Tibial nerve (tissue), 4 donors: ENCODE measurements around the gene WDR77. TPM values are rescaled to one million over a fixed set of nuclear protein-coding genes. Genes with fewer than 3 reads are reported as not detected.
A peak's percentile ranks its signal among the peaks of the same experiment; 100 is the strongest.

Experiments used
- DNase-seq, 2 donors: peaks; one replicate each; pipeline ENCODE4 v3.0.0-alpha.2; 2019; ENCODE audit warnings: low spot score in 2 of 2
- H3K27ac ChIP-seq, 4 donors: fragments of 200-600 bp; sonication (generic) in 3 of 4; one replicate each; pipeline ENCODE4 v1.5.1; 2017 to 2019; ENCODE audit warnings: mild to moderate bottlenecking in 1 of 4
- H3K27me3 ChIP-seq, 2 donors: fragments of 200-600 bp; sonication (generic) in 1 of 2; one replicate each; pipeline versions ENCODE4 v1.5.1 to v1.6.0; 2017 to 2019
- H3K36me3 ChIP-seq, 3 donors: fragments of 200-600 bp; sonication (generic); one replicate each; pipeline ENCODE4 v1.5.1; 2018 to 2019
- H3K4me1 ChIP-seq, 4 donors: fragments of 200-600 bp; sonication (generic) in 3 of 4; one replicate each; pipeline ENCODE4 v1.5.1; 2017 to 2019
- H3K4me3 ChIP-seq, 4 donors: fragments of 200-600 bp; sonication (generic) in 3 of 4; one replicate each; pipeline ENCODE4 v1.5.1; 2017 to 2019; ENCODE audit warnings: mild to moderate bottlenecking in 1 of 4, moderate library complexity in 1 of 4
- H3K9me3 ChIP-seq, 4 donors: fragments of 200-600 bp; sonication (generic) in 3 of 4; one replicate each; pipeline ENCODE4 v1.5.1; 2017 to 2019
- EP300 ChIP-seq, 2 donors: sonication (generic); formaldehyde crosslinking; IDR thresholded peaks; one replicate each; pipeline ENCODE4 v1.6.1; 2017; ENCODE audit warnings: antibody characterized with exemption in 2 of 2, mild to moderate bottlenecking in 1 of 2
- POLR2A ChIP-seq, 2 donors: fragments of 450-650 bp; IDR thresholded peaks; one replicate each; pipeline ENCODE4 v1.6.1; 2017; ENCODE audit warnings: antibody characterized with exemption in 2 of 2, mild to moderate bottlenecking in 2 of 2, moderate library complexity in 2 of 2
- WGBS, 2 donors: methylation state at CpG; one replicate each; pipeline ENCODE4 v1.1.5; 2018; 5-methylcytosine and 5-hydroxymethylcytosine counted together
- total RNA-seq, 4 donors: library from RNA; depleted of rRNA; stranded (reverse); fragments of >200 nt; gene quantifications; one replicate each; pipeline ENCODE4 v1.1.0, GENCODE V29; 2016
- TF ChIP-seq, protein P1 (sequence below), 5 experiments: fragments of 200-600 bp in 3 of 5; fragments of 450-650 bp in 2 of 5; sonication (generic) in 3 of 5; IDR thresholded peaks; one replicate each; pipeline ENCODE4 v1.5.1; 2016 to 2019; ENCODE audit warnings: antibody characterized with exemption in 5 of 5, mild to moderate bottlenecking in 3 of 5, moderate library complexity in 2 of 5

WDR77 gene
- total RNA-seq, 4 donors from 2014 or later, result 20.8 to 38.1 (median 30.4) TPM

GRCh38 chr1:111442457-111442856 is 6.6 kb downstream of the WDR77 start:
- DNase-seq, result no peak
- TF ChIP-seq POLR2A (IDR thresholded peaks at IDR 0.05) (no peak), EP300 (IDR thresholded peaks at IDR 0.05) (no peak)
- TF ChIP-seq, protein P1, sequence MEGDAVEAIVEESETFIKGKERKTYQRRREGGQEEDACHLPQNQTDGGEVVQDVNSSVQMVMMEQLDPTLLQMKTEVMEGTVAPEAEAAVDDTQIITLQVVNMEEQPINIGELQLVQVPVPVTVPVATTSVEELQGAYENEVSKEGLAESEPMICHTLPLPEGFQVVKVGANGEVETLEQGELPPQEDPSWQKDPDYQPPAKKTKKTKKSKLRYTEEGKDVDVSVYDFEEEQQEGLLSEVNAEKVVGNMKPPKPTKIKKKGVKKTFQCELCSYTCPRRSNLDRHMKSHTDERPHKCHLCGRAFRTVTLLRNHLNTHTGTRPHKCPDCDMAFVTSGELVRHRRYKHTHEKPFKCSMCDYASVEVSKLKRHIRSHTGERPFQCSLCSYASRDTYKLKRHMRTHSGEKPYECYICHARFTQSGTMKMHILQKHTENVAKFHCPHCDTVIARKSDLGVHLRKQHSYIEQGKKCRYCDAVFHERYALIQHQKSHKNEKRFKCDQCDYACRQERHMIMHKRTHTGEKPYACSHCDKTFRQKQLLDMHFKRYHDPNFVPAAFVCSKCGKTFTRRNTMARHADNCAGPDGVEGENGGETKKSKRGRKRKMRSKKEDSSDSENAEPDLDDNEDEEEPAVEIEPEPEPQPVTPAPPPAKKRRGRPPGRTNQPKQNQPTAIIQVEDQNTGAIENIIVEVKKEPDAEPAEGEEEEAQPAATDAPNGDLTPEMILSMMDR (IDR thresholded peaks at IDR 0.05), result no peak
- H3K36me3 ChIP-seq, result peaks cover 0 to 94% (median 22%) of the 10 kb centered on the region in 3 donors

GRCh38 chr1:111441573-111442192 is 7.4 kb downstream of the WDR77 start:
- TF ChIP-seq, protein P1 (IDR thresholded peaks at IDR 0.05), result peak in 1 of 5 experiments; percentile 33
- TF ChIP-seq POLR2A (IDR thresholded peaks at IDR 0.05) (no peak), EP300 (IDR thresholded peaks at IDR 0.05) (no peak)
- 66 to 70% methylated on average over 9 of the region's 9 CpGs for WGBS, 2 donors
- H3K27ac ChIP-seq, result no peak overlapping the region
- no peaks in the 10 kb centered on the region for H3K9me3 ChIP-seq
- H3K4me3 ChIP-seq, result no peak overlapping the region
- no peaks in the 10 kb centered on the region for H3K27me3 ChIP-seq
- DNase-seq, result no peak
- H3K36me3 ChIP-seq, result peaks cover 0 to 95% (median 22%) of the 10 kb centered on the region in 3 donors
- no peaks in the 10 kb centered on the region for H3K4me1 ChIP-seq

More at GRCh38 chr1:111442457-111442856, 6.6 kb downstream of the WDR77 start:
- Histone ChIP-seq H3K27ac (no peak overlapping the region), H3K4me3 (no peak overlapping the region), H3K4me1 (peaks cover 0 to 6% (median 4%) of the 10 kb centered on the region in 4 donors), H3K9me3 (no peaks in the 10 kb centered on the region), H3K27me3 (no peaks in the 10 kb centered on the region)
- 79 to 85% methylated on average over 4 of the region's 4 CpGs for WGBS, 2 donors

DNA sequence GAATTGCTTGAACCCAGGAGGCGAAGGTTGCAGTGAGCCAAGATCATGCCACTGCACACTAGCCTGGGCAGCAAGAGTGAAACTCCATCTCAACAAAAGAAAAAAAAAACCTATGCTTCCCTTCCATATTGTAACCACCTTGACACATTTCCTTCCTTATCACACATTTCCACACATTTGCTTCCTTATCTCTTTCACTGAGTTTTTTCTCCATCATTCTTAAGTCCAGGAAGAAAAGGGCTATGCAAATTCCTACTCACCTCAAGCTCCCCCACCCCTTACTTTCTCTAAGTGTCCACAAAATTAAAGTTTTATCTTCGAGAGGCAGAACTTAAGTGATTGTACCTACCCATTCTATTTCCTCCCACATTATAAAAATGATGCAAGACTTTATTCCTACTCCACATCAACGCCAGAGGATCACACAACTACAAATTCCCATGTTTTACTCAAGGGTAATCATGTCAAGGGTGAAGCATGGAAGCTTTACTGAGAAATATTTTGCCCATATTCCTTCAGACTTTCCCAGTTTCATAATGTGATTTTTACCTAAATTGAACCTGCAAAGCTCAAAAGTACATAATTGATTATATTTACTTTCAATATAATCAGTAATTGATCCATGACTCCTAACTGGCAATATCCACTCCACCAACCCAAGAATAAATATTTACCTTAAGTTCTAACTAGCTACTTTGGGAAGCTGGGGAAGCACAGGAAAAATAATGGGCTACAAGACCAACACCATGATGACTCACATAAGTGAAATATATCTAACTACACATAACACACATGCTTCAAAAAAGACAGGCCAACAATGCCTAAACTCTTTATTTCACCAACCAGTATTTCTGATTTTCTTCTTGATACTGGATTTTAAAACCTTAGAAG is 9.3 kb downstream of the WDR77 start:
- Histone ChIP-seq H3K4me1 (no peaks in the 10 kb centered on the region), H3K27ac (no peak overlapping the region), H3K27me3 (no peaks in the 10 kb centered on the region), H3K36me3 (peaks cover 0 to 76% (median 22%) of the 10 kb centered on the region in 3 donors), H3K9me3 (no peaks in the 10 kb centered on the region), H3K4me3 (no peak overlapping the region)
- DNase-seq, result no peak
- TF ChIP-seq POLR2A (IDR thresholded peaks at IDR 0.05), result no peak
- TF ChIP-seq, protein P1 (IDR thresholded peaks at IDR 0.05), result no peak
- no peak for TF ChIP-seq EP300 (IDR thresholded peaks at IDR 0.05)
- WGBS, 2 donors, result 90 to 94% methylated on average over 3 of the region's 3 CpGs

DNA sequence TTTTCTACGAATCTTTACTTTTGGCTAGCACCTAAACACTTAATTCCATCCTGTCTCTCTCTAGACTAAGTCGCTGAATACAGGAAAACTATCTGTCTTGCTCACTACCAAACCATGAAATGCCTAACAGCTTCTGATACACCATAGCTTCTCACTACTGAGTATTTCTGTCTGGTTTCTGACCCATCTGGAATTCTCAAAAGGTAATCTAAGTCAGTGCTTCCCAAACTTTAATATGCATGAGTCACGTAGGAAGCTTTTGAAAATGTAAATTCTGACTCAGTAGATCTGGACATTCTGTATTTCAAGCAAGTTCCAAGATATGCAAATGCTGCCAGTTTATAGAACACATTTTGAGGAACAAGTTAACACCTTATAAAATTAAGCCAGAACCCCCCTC is 12.3 kb downstream of the WDR77 start:
- 60 to 69% methylated on average over 3 of the region's 3 CpGs for WGBS, 2 donors

More for the DNA sequence above, 12.3 kb downstream of the WDR77 start:
- TF ChIP-seq, protein P1 (IDR thresholded peaks at IDR 0.05), result no peak
- TF ChIP-seq POLR2A (IDR thresholded peaks at IDR 0.05), result no peak
- no peak for TF ChIP-seq EP300 (IDR thresholded peaks at IDR 0.05)
- Histone ChIP-seq H3K27me3 (no peaks in the 10 kb centered on the region), H3K4me3 (no peak overlapping the region), H3K9me3 (no peaks in the 10 kb centered on the region), H3K4me1 (no peaks in the 10 kb centered on the region), H3K27ac (no peak overlapping the region), H3K36me3 (peaks cover 0 to 46% (median 4%) of the 10 kb centered on the region in 3 donors)
- DNase-seq, result no peak
